ENCODE measurements around the gene PNKD.

PNKD gene

DNA sequence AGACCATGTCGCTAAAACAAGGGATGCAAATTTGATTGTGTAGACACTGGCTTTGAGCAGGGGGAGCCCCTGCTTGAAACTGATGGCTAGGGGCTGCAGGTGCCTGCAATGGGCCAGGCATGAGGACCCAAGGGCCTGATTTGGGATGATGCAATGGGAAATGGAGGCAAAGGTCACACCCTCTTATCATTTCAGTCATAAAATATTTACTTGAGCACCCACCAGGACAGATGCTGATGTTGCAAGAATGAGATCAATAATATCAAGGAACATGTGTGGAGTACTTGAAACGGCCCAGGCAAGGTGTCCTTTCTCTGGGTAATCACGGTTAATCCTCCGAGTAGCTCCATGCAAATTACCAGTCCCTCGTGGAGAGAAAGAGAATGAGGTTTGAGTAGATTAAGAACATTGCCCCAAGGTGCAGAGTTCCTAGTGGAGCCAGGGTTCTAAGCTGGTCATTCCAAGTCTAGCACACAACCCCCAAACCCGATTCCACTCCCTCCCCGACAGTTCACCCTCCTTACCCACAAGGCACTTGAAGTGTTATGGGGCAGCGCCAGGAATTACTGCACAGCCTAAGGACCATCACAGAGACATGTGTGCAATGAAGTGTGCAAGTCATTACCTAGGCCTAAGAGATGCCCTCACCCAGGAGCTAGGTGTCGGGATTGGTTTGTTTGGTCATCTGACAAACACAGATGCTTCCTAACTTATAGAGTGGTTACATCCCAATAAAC is 36.0 kb downstream of the PNKD start:
- no peaks in the 10 kb centered on the region for H3K36me3 ChIP-seq (replicated peaks in 1 of 2; ENCODE audit: control insufficient read depth in 2 of 2, insufficient read depth in 2 of 2, low read length in 2 of 2)
- no peak overlapping the region for H3K9ac ChIP-seq (ENCODE audit: low read depth, low read length, poor library complexity)
- no peak for DNase-seq (ENCODE audit: low spot score)
- H3K18ac ChIP-seq (ENCODE audit: low read length) = no peak overlapping the region
- no peak overlapping the region for H3K4ac ChIP-seq (ENCODE audit: low read length)
- no peaks in the 10 kb centered on the region for H3K27me3 ChIP-seq (ENCODE audit: control insufficient read depth in 3 of 3, insufficient read depth in 3 of 3, low read depth in 1 of 3, low read length in 3 of 3)
- no CpG with 5 or more reads among the region's 9 CpGs for WGBS, 2 donors (ENCODE audit: extremely low coverage in 2 of 2, insufficient read length in 2 of 2, insufficient replicate concordance in 1 of 2)
- no peak overlapping the region for H2BK120ac ChIP-seq (ENCODE audit: low read depth, low read length)
- H3K4me3 ChIP-seq (ENCODE audit: low read length in 2 of 2) = no peak overlapping the region
- H3K9me3 ChIP-seq (replicated peaks in 1 of 2; ENCODE audit: control insufficient read depth in 2 of 2, insufficient read depth in 1 of 2, low read depth in 1 of 2, low read length in 2 of 2) = no peaks in the 10 kb centered on the region
- H2AK5ac ChIP-seq (ENCODE audit: low read depth, low read length) = no peak overlapping the region
- no peak overlapping the region for H3K4me2 ChIP-seq (ENCODE audit: insufficient read depth, low read length, poor library complexity, severe bottlenecking)
- no peak overlapping the region for H4K8ac ChIP-seq (ENCODE audit: low read depth, low read length)
- no peak overlapping the region for H2BK5ac ChIP-seq (ENCODE audit: low read length)
- no peak overlapping the region for H3K23ac ChIP-seq (ENCODE audit: low read depth, low read length, poor library complexity)
- no peak overlapping the region for H2AFZ ChIP-seq (ENCODE audit: low read length)
- H3K14ac ChIP-seq (ENCODE audit: low read length) = no peak overlapping the region
- H3K79me1 ChIP-seq (ENCODE audit: low read depth, low read length) = peaks cover 3% of the 10 kb centered on the region
- no peaks in the 10 kb centered on the region for H3K4me1 ChIP-seq (ENCODE audit: control insufficient read depth in 2 of 2, insufficient read depth in 1 of 2, low read depth in 1 of 2, low read length in 2 of 2)
- H4K91ac ChIP-seq (ENCODE audit: low read depth, low read length, poor library complexity) = no peak overlapping the region
- H2BK15ac ChIP-seq (ENCODE audit: low read length) = no peak overlapping the region
- H3K27ac ChIP-seq (replicated peaks; ENCODE audit: low read length) = no peak overlapping the region
- no peak overlapping the region for H2BK12ac ChIP-seq (ENCODE audit: low read length)

DNA sequence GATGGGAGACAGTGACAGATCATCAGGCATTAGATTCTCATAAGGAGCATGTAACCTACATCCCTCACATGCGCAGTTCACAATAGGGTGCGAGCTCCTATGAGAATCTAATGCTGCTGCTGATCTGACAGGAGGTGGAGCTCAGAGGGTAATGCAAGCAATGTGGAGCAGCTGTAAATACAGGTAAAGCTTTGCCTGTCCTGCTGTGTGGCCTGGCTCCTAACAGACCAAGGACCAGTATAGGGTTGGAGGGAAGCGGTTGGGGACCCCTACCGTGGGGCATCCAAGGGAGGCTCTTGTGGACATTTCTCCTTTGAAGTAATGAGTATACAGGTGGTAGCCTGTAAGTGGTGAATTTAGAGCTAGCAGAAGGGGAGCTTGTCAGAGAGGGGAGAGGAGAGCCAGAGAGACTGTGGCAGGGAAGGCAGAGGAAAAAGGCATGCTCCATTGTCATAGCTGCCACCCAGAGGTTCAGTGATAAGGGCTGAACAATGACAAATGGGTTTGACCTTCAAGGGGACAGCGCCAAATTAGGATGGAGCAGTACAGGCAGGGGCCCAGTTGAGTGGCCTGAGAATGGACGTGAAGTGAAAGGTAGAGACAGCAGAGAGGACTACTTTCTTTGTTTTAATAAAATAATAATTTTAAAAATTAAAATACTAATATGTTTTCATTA is 37.2 kb downstream of the PNKD start:
- Histone ChIP-seq H4K91ac (ENCODE audit: low read depth, low read length, poor library complexity) (no peak overlapping the region), H4K8ac (ENCODE audit: low read depth, low read length) (no peak overlapping the region), H3K9ac (ENCODE audit: low read depth, low read length, poor library complexity) (no peak overlapping the region), H3K27ac (replicated peaks; ENCODE audit: low read length) (no peak overlapping the region), H3K18ac (ENCODE audit: low read length) (no peak overlapping the region), H3K27me3 (ENCODE audit: control insufficient read depth in 3 of 3, insufficient read depth in 3 of 3, low read depth in 1 of 3, low read length in 3 of 3) (no peaks in the 10 kb centered on the region), H3K4ac (ENCODE audit: low read length) (no peak overlapping the region), H3K79me1 (ENCODE audit: low read depth, low read length) (peaks cover 3% of the 10 kb centered on the region), H3K4me1 (ENCODE audit: control insufficient read depth in 2 of 2, insufficient read depth in 1 of 2, low read depth in 1 of 2, low read length in 2 of 2) (peaks cover 0 to 2% of the 10 kb centered on the region in 2 donors), H2BK5ac (ENCODE audit: low read length) (no peak overlapping the region), H3K9me3 (replicated peaks in 1 of 2; ENCODE audit: control insufficient read depth in 2 of 2, insufficient read depth in 1 of 2, low read depth in 1 of 2, low read length in 2 of 2) (no peaks in the 10 kb centered on the region), H3K36me3 (replicated peaks in 1 of 2; ENCODE audit: control insufficient read depth in 2 of 2, insufficient read depth in 2 of 2, low read length in 2 of 2) (no peaks in the 10 kb centered on the region), H2BK15ac (ENCODE audit: low read length) (no peak overlapping the region), H2BK120ac (ENCODE audit: low read depth, low read length) (no peak overlapping the region), H2AK5ac (ENCODE audit: low read depth, low read length) (no peak overlapping the region), H2AFZ (ENCODE audit: low read length) (no peak overlapping the region), H3K23ac (ENCODE audit: low read depth, low read length, poor library complexity) (no peak overlapping the region), H3K4me2 (ENCODE audit: insufficient read depth, low read length, poor library complexity, severe bottlenecking) (no peak overlapping the region), H2BK12ac (ENCODE audit: low read length) (no peak overlapping the region), H3K4me3 (ENCODE audit: low read length in 2 of 2) (no peak overlapping the region), H3K14ac (ENCODE audit: low read length) (no peak overlapping the region)
- WGBS, 2 donors (ENCODE audit: extremely low coverage in 2 of 2, insufficient read length in 2 of 2, insufficient replicate concordance in 1 of 2) = no CpG with 5 or more reads among the region's 6 CpGs
- DNase-seq (ENCODE audit: low spot score) = no peak

GRCh38 chr2:218310853-218311540 is 40.7 kb downstream of the PNKD start:
- Histone ChIP-seq H4K8ac (ENCODE audit: low read depth, low read length) (no peak overlapping the region), H3K4ac (ENCODE audit: low read length) (no peak overlapping the region), H3K79me1 (ENCODE audit: low read depth, low read length) (peaks cover 3% of the 10 kb centered on the region), H3K4me3 (ENCODE audit: low read length in 2 of 2) (no peak overlapping the region), H2AK5ac (ENCODE audit: low read depth, low read length) (no peak overlapping the region), H3K27me3 (ENCODE audit: control insufficient read depth in 3 of 3, insufficient read depth in 3 of 3, low read depth in 1 of 3, low read length in 3 of 3) (no peaks in the 10 kb centered on the region), H3K4me1 (ENCODE audit: control insufficient read depth in 2 of 2, insufficient read depth in 1 of 2, low read depth in 1 of 2, low read length in 2 of 2) (peaks cover 0 to 2% of the 10 kb centered on the region in 2 donors), H2BK120ac (ENCODE audit: low read depth, low read length) (no peak overlapping the region), H4K91ac (ENCODE audit: low read depth, low read length, poor library complexity) (no peak overlapping the region), H2BK15ac (ENCODE audit: low read length) (no peak overlapping the region), H2BK5ac (ENCODE audit: low read length) (no peak overlapping the region), H3K9me3 (replicated peaks in 1 of 2; ENCODE audit: control insufficient read depth in 2 of 2, insufficient read depth in 1 of 2, low read depth in 1 of 2, low read length in 2 of 2) (no peaks in the 10 kb centered on the region), H3K14ac (ENCODE audit: low read length) (no peak overlapping the region), H3K4me2 (ENCODE audit: insufficient read depth, low read length, poor library complexity, severe bottlenecking) (no peak overlapping the region), H3K9ac (ENCODE audit: low read depth, low read length, poor library complexity) (no peak overlapping the region), H2AFZ (ENCODE audit: low read length) (no peak overlapping the region), H3K36me3 (replicated peaks in 1 of 2; ENCODE audit: control insufficient read depth in 2 of 2, insufficient read depth in 2 of 2, low read length in 2 of 2) (no peaks in the 10 kb centered on the region), H3K27ac (replicated peaks; ENCODE audit: low read length) (no peak overlapping the region), H3K18ac (ENCODE audit: low read length) (no peak overlapping the region), H2BK12ac (ENCODE audit: low read length) (no peak overlapping the region), H3K23ac (ENCODE audit: low read depth, low read length, poor library complexity) (no peak overlapping the region)
- WGBS, 2 donors (ENCODE audit: extremely low coverage in 2 of 2, insufficient read length in 2 of 2, insufficient replicate concordance in 1 of 2) = no CpG with 5 or more reads among the region's 11 CpGs
- no peak for DNase-seq (ENCODE audit: low spot score)

All from neuronal stem cell (in vitro differentiated cells).